H1 (cell line): ENCODE data around the gene MSI2. TPM values are rescaled to one million over a fixed set of nuclear protein-coding genes. Genes with fewer than 3 reads are reported as not detected.

ENCODE experiments used
- CTCF ChIA-PET: fragments of 300-600 bp; sonication (Branson Sonifier 250); formaldehyde crosslinking; loops from one replicate; lab custom pipeline; 2021; ENCODE audit not compliant: partially characterized antibody; lab: Charles Lee
- POLR2A ChIA-PET: fragments of 300-600 bp; sonication (Branson Sonifier 250); formaldehyde crosslinking; loops from one replicate; lab custom pipeline; 2021; ENCODE audit warnings: inconsistent platforms; ENCODE audit not compliant: partially characterized antibody; lab: Charles Lee
- DNase-seq, 2 experiments: peaks; one replicate each; pipeline versions ENCODE4 v3.0.0 to v3.0.0-alpha.2; 2010 to 2022; ENCODE audit warnings: low spot score in 2 of 2, low read depth in 1 of 2, mixed read lengths in 1 of 2
- FAIRE-seq: peaks from 2 replicates; lab custom pipeline; 2011; peaks lifted over from hg19 to GRCh38; lab: Jason Lieb, UNC
- H2AFZ ChIP-seq: 2 replicates; pipeline ENCODE4 v1.8.1; 2012; ENCODE audit warnings: low read length, inconsistent platforms
- H2AK5ac ChIP-seq: 2 replicates; pipeline ENCODE4 v1.6.1; 2013; ENCODE audit warnings: low read depth, low read length
- H2BK120ac ChIP-seq: replicated peaks from 2 replicates; pipeline ENCODE3; 2013; ENCODE audit warnings: low read depth, low read length, inconsistent platforms
- H2BK12ac ChIP-seq: 2 replicates; pipeline ENCODE4 v1.6.1; 2013; ENCODE audit warnings: low read depth, low read length
- H2BK15ac ChIP-seq: 2 replicates; pipeline ENCODE4 v1.6.1; 2013; ENCODE audit warnings: low read length
- H2BK20ac ChIP-seq: 2 replicates; pipeline ENCODE4 v1.6.1; 2013; ENCODE audit warnings: low read length
- H2BK5ac ChIP-seq: 2 replicates; pipeline ENCODE4 v1.6.1; 2013; ENCODE audit warnings: low read depth, low read length
- H3K14ac ChIP-seq: 2 replicates; pipeline ENCODE4 v1.6.1; 2013; ENCODE audit warnings: inconsistent platforms; ENCODE audit not compliant: insufficient read length
- H3K18ac ChIP-seq: 2 replicates; pipeline ENCODE4 v1.6.1; 2013; ENCODE audit warnings: low read length; ENCODE audit errors: extremely low read depth
- H3K23ac ChIP-seq: 2 replicates; pipeline ENCODE4 v1.6.1; 2013; ENCODE audit warnings: inconsistent platforms; ENCODE audit not compliant: insufficient read length
- H3K23me2 ChIP-seq: 2 replicates; pipeline ENCODE4 v1.6.1; 2013; ENCODE audit warnings: low read depth, low read length
- H3K27ac ChIP-seq: 2 replicates; pipeline ENCODE4 v1.6.1; 2011; ENCODE audit warnings: low read depth, low read length, inconsistent platforms
- H3K27me3 ChIP-seq, 4 experiments: replicated peaks in 1 of 4; 1 replicate in 1 of 4; 2 replicates in 3 of 4; pipeline versions ENCODE4 v1.6.1 to v1.8.1; 2011 to 2013; ENCODE audit warnings: low read length in 3 of 4, mild to moderate bottlenecking in 3 of 4, inconsistent platforms in 2 of 4, mixed read lengths in 2 of 4, moderate library complexity in 1 of 4; ENCODE audit not compliant: control insufficient read depth in 3 of 4, insufficient read depth in 3 of 4; ENCODE audit errors: extremely low read depth in 1 of 4
- H3K36me3 ChIP-seq, 4 experiments: 2 replicates each; pipeline versions ENCODE4 v1.6.1 to v1.8.1; 2011 to 2013; ENCODE audit warnings: mild to moderate bottlenecking in 4 of 4, low read length in 3 of 4, moderate library complexity in 2 of 4, control low read depth in 1 of 4, inconsistent platforms in 1 of 4; ENCODE audit not compliant: insufficient read depth in 4 of 4, control insufficient read depth in 2 of 4
- H3K4ac ChIP-seq: replicated peaks from 2 replicates; pipeline ENCODE3; 2013; ENCODE audit warnings: low read length, low read depth, mixed read lengths, inconsistent platforms; ENCODE audit not compliant: insufficient read length
- H3K4me1 ChIP-seq, 4 experiments: replicated peaks in 1 of 4; 1 replicate in 1 of 4; 2 replicates in 3 of 4; pipeline versions ENCODE4 v1.6.1 to v1.8.1; 2011 to 2013; ENCODE audit warnings: low read length in 3 of 4, inconsistent platforms in 2 of 4, mixed read lengths in 1 of 4; ENCODE audit not compliant: insufficient read depth in 4 of 4, control insufficient read depth in 3 of 4
- H3K4me2 ChIP-seq, 2 experiments: 2 replicates each; pipeline versions ENCODE4 v1.6.1 to v1.8.1; 2011 to 2013; ENCODE audit warnings: low read depth in 2 of 2, low read length in 2 of 2, control low read depth in 1 of 2, inconsistent platforms in 1 of 2, mild to moderate bottlenecking in 1 of 2; ENCODE audit not compliant: insufficient read depth in 1 of 2
- H3K4me3 ChIP-seq, 4 experiments: fragments of 200-600, 300-600 bp in 1 of 4; sonication (generic), shearing (Covaris generic), sonication (Bioruptor Twin) in 1 of 4; 2 replicates each; pipeline versions ENCODE4 v1.5.1 to v1.8.1; 2011 to 2016; ENCODE audit warnings: low read length in 4 of 4, low read depth in 3 of 4, control low read depth in 2 of 4, inconsistent platforms in 2 of 4, mild to moderate bottlenecking in 2 of 4, mixed read lengths in 1 of 4, moderate library complexity in 1 of 4; ENCODE audit not compliant: insufficient read depth in 2 of 4; ENCODE audit errors: extremely low read depth in 1 of 4
- H3K56ac ChIP-seq: replicated peaks from 2 replicates; pipeline ENCODE3; 2013; ENCODE audit warnings: low read depth, mild to moderate bottlenecking, mixed read lengths, low read length, inconsistent platforms; ENCODE audit not compliant: insufficient read length
- H3K79me1 ChIP-seq: 2 replicates; pipeline ENCODE4 v1.6.1; 2013; ENCODE audit warnings: low read depth, low read length, control low read depth
- H3K79me2 ChIP-seq, 2 experiments: 2 replicates each; pipeline versions ENCODE4 v1.6.1 to v1.8.1; 2012 to 2013; ENCODE audit warnings: low read length in 2 of 2, mild to moderate bottlenecking in 2 of 2, inconsistent platforms in 1 of 2; ENCODE audit not compliant: insufficient read depth in 2 of 2, control insufficient read depth in 1 of 2
- H3K9ac ChIP-seq, 4 experiments: replicated peaks in 1 of 4; 1 replicate in 1 of 4; 2 replicates in 3 of 4; pipeline versions ENCODE4 v1.6.1 to v1.8.1; 2011 to 2013; ENCODE audit warnings: low read depth in 3 of 4, low read length in 3 of 4, control low read depth in 2 of 4, mild to moderate bottlenecking in 2 of 4, moderate library complexity in 2 of 4, inconsistent platforms in 1 of 4; ENCODE audit errors: extremely low read depth in 1 of 4
- H3K9me3 ChIP-seq, 2 experiments: 2 replicates each; pipeline versions ENCODE4 v1.6.1 to v1.8.1; 2012 to 2013; ENCODE audit warnings: mild to moderate bottlenecking in 2 of 2, moderate library complexity in 2 of 2, control low read depth in 1 of 2, inconsistent platforms in 1 of 2, low read depth in 1 of 2, low read length in 1 of 2, mixed read lengths in 1 of 2; ENCODE audit not compliant: insufficient read depth in 2 of 2
- H4K20me1 ChIP-seq, 2 experiments: replicated peaks in 1 of 2; 2 replicates each; pipeline versions ENCODE3 to v1.8.1; 2011 to 2013; ENCODE audit warnings: inconsistent platforms in 2 of 2, low read length in 2 of 2, mild to moderate bottlenecking in 1 of 2; ENCODE audit not compliant: insufficient read depth in 2 of 2, control insufficient read depth in 1 of 2
- H4K5ac ChIP-seq: 2 replicates; pipeline ENCODE4 v1.6.1; 2013; ENCODE audit warnings: low read length, low read depth, mixed read lengths, inconsistent platforms; ENCODE audit not compliant: insufficient read length
- H4K8ac ChIP-seq: 2 replicates; pipeline ENCODE4 v1.8.0; 2013; ENCODE audit warnings: mild to moderate bottlenecking, moderate library complexity, low read length, inconsistent platforms; ENCODE audit not compliant: insufficient read depth; ENCODE audit errors: extremely low read depth
- H4K91ac ChIP-seq: replicated peaks from 2 replicates; pipeline ENCODE3; 2013; ENCODE audit warnings: low read length, mixed read lengths, inconsistent platforms; ENCODE audit not compliant: insufficient read length
- CBX8 ChIP-seq: fragments of 300-800, 300-1000 bp; sonication (generic); IDR thresholded peaks from 2 replicates; pipeline ENCODE4 v1.7.1; 2016; ENCODE audit warnings: low read depth, low read length, borderline replicate concordance
- CTCF ChIP-seq, 3 experiments: IDR thresholded peaks; 1 replicate in 2 of 3; 2 replicates in 1 of 3; pipeline versions ENCODE4 v1.5.1 to v1.6.1; 2011; ENCODE audit warnings: low read length in 3 of 3, mild to moderate bottlenecking in 3 of 3, inconsistent platforms in 2 of 3, low read depth in 1 of 3, moderate library complexity in 1 of 3; ENCODE audit not compliant: insufficient read depth in 1 of 3; ENCODE audit errors: control extremely low read depth in 1 of 3
- GABPA ChIP-seq: IDR thresholded peaks from 2 replicates; pipeline ENCODE4 v1.6.1; 2011; ENCODE audit warnings: mild to moderate bottlenecking, low read length, moderate library complexity, borderline replicate concordance; ENCODE audit not compliant: insufficient read depth
- MAFK ChIP-seq: IDR thresholded peaks from 2 replicates; pipeline ENCODE4 v1.6.1; 2012; ENCODE audit warnings: low read depth, mild to moderate bottlenecking, improper control_type of control experiment, low read length
- SUZ12 ChIP-seq: fragments of 200-600 bp; sonication (generic); IDR thresholded peaks from 2 replicates; pipeline ENCODE4 v1.6.1; 2012; ENCODE audit warnings: mild to moderate bottlenecking, inconsistent platforms, low read length, moderate library complexity, mixed read lengths
- TAF1 ChIP-seq: IDR thresholded peaks from 2 replicates; pipeline ENCODE4 v1.6.1; 2011; ENCODE audit warnings: mild to moderate bottlenecking, low read depth, low read length
- TAF7 ChIP-seq: optimal IDR thresholded peaks from 2 replicates; pipeline ENCODE3; 2011; ENCODE audit warnings: low read depth, mild to moderate bottlenecking, inconsistent platforms, low read length, moderate library complexity, borderline replicate concordance
- TCF12 ChIP-seq: IDR thresholded peaks from 2 replicates; pipeline ENCODE4 v1.6.1; 2011; ENCODE audit warnings: low read depth, mild to moderate bottlenecking, low read length
- YY1 ChIP-seq: IDR thresholded peaks from 2 replicates; pipeline ENCODE4 v1.6.1; 2011; ENCODE audit warnings: low read depth, mild to moderate bottlenecking, low read length
- ZNF274 ChIP-seq: IDR thresholded peaks from 2 replicates; pipeline ENCODE4 v1.7.0; 2012; ENCODE audit warnings: low read length, borderline replicate concordance; ENCODE audit errors: extremely low read depth
- WGBS, 2 experiments: shearing (Covaris generic) in 1 of 2; methylation state at CpG; one replicate each; pipeline versions ENCODE4 v1.1.6 to v1.1.7; 2013 to 2015; ENCODE audit warnings: low lambda C conversion rate in 2 of 2, mixed read lengths in 2 of 2, inconsistent platforms in 1 of 2, low coverage in 1 of 2, missing lambda C conversion rate in 1 of 2; ENCODE audit not compliant: insufficient replicate concordance in 2 of 2, insufficient coverage in 1 of 2, insufficient read length in 1 of 2; ENCODE audit errors: extremely low coverage in 1 of 2, missing lambda C conversion rate in 1 of 2; 5-methylcytosine and 5-hydroxymethylcytosine counted together
- polyA plus RNA-seq, 7 experiments: library from polyadenylated mRNA; depleted of rRNA in 3 of 7; stranded (reverse) in 5 of 7; unstranded in 2 of 7; fragments of >200 nt in 5 of 7; fragments of 200-250 nt in 2 of 7; gene quantifications; 1 replicate in 5 of 7; 2 replicates in 1 of 7; 4 replicates in 1 of 7; pipeline versions ENCODE4 v1.2.1 to v1.2.3, GENCODE V29; 2011 to 2013; ENCODE audit warnings: missing spikeins in 2 of 7, mixed read lengths in 2 of 7
- total RNA-seq: library from RNA; stranded (reverse); fragmentation: NEBNext Ultra II Directional; extraction: Animal tissue kit (Norgen Biotek cat#: 25700); gene quantifications from 2 replicates; pipeline ENCODE4 v1.2.1, GENCODE V29; 2021
- TF ChIP-seq, protein P1 (sequence below): IDR thresholded peaks from 2 replicates; pipeline ENCODE4 v1.6.1; 2012; ENCODE audit warnings: inconsistent platforms

Gene MSI2
- total and polyA plus RNA-seq, 2 of the 8 experiments (the other 6 are each of a cell fraction or from before 2014, with no cell fraction given): 36.7 to 80.6 TPM

DNA sequence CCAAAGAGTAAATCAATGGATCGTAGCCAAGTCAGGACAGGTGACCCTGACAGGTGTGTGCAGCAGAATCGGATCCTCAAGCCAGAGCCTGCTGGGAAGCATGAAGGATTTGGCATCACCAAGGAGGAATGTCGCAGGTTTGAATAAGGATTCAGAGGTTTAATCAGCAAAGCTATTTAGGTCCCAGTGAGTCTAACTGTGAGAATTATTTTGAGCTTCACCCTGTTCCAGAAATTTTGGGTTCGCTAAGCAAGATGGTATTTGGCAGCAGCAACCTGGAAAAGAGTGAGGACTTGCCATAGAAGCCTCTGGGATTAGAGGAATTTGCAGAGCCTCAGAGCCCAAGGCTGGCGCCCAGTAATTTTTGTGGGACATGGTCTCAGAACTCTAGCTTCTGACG, 315.7 kb downstream of the MSI2 start:
- CTCF ChIA-PET: interaction anchor here (0.7 to 2.0 kb wide), 3 partner anchors 20 to 83 kb away, joined by 3 to 8 read pairs (median 6); no protein-coding TSS in a partner anchor
- Histone ChIP-seq H3K23me2 (no peaks in the 10 kb centered on the region), H3K9me3 (no peaks in the 10 kb centered on the region)
- TF ChIP-seq CBX8 (no peak), MAFK (no peak), SUZ12 (no peak), GABPA (no peak), ZNF274 (no peak), CTCF (IDR thresholded peaks at IDR 0.05; ENCODE audit: control extremely low read depth in 1 of 3, insufficient read depth in 1 of 3, low read depth in 1 of 3, low read length in 3 of 3) (no peak), YY1 (no peak), TCF12 (no peak), TAF1 (no peak), TAF7 (no peak)
- TF ChIP-seq, protein P1, sequence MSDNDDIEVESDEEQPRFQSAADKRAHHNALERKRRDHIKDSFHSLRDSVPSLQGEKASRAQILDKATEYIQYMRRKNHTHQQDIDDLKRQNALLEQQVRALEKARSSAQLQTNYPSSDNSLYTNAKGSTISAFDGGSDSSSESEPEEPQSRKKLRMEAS: no peak

More for the DNA sequence above, 315.7 kb downstream of the MSI2 start:
- Histone ChIP-seq H4K20me1 (peaks cover 0 to 4% of the 10 kb centered on the region in 2 experiments), H2BK20ac (no peak overlapping the region), H2BK15ac (no peak overlapping the region), H3K18ac (no peak overlapping the region), H2BK120ac (no peak overlapping the region), H2BK12ac (no peak overlapping the region), H3K36me3 (no peaks in the 10 kb centered on the region), H3K4me2 (no peak overlapping the region), H3K23ac (no peak overlapping the region), H3K4me3 (no peak overlapping the region), H3K9ac (no peak overlapping the region), H3K56ac (no peak overlapping the region), H3K4ac (no peak overlapping the region), H3K79me2 (no peaks in the 10 kb centered on the region), H2AFZ (no peak overlapping the region), H4K91ac (no peak overlapping the region), H3K27me3 (no peaks in the 10 kb centered on the region), H3K4me1 (peaks cover 0 to 8% (median 2%) of the 10 kb centered on the region in 4 experiments; a peak in 6 of 7 replicates), H4K8ac (no peak overlapping the region), H3K79me1 (no peaks in the 10 kb centered on the region), H3K27ac (no peak overlapping the region), H4K5ac (no peak overlapping the region), H3K14ac (no peak overlapping the region), H2AK5ac (no peak overlapping the region), H2BK5ac (no peak overlapping the region)
- POLR2A ChIA-PET: interaction anchor here (0.6 kb wide), 1 partner anchor 294 kb away, joined by 3 read pairs; no protein-coding TSS in a partner anchor
- no peak for FAIRE-seq
- no peak for DNase-seq
- 94% methylated on average over 6 of the region's 6 CpGs; no CpG with 5 or more reads in 1 of the 2 experiments for WGBS, 2 experiments
